CD4-positive, alpha-beta T cell (primary cell): ENCODE measurements around the gene APOBEC4. TPM values are rescaled to one million over a fixed set of nuclear protein-coding genes. Genes with fewer than 3 reads are reported as not detected.

ENCODE experiments used
- ATAC-seq: fragments of 200-7000 bp; cut with Tn5 transposase; one replicate; pipeline ENCODE4 v1.10.0; 2022; ENCODE audit warnings: mild to moderate bottlenecking; ENCODE audit not compliant: poor library complexity
- CTCF ChIA-PET: fragments of 350-600 bp; sonication (Branson Sonifier 250); formaldehyde crosslinking; loops from one replicate; lab custom pipeline; 2021; ENCODE audit warnings: antibody characterized with exemption, inconsistent platforms; lab: Charles Lee
- POLR2A ChIA-PET: fragments of 350-600 bp; sonication (Branson Sonifier 250); formaldehyde crosslinking; loops from one replicate; lab custom pipeline; 2021; ENCODE audit warnings: antibody characterized with exemption, inconsistent platforms; lab: Charles Lee
- DNase-seq, 14 experiments: peaks; one replicate each; pipeline ENCODE4 v3.0.0-alpha.2; 2013 to 2020; ENCODE audit warnings: mixed read lengths in 2 of 14
- H3K27ac ChIP-seq, 2 donors: one replicate each; pipeline versions ENCODE4 v1.5.1 to v1.7.0; 2013; ENCODE audit warnings: low read length in 2 of 2, low read depth in 1 of 2, mild to moderate bottlenecking in 1 of 2
- H3K27me3 ChIP-seq, 2 experiments: 1 replicate in 1 of 2; 2 replicates in 1 of 2; pipeline versions ENCODE4 v1.6.1 to v1.7.0; 2013; ENCODE audit warnings: low read length in 2 of 2, control low read depth in 1 of 2, mild to moderate bottlenecking in 1 of 2, moderate library complexity in 1 of 2; ENCODE audit not compliant: insufficient read depth in 2 of 2, control insufficient read depth in 1 of 2
- H3K36me3 ChIP-seq: one replicate; pipeline ENCODE4 v1.6.1; 2013; ENCODE audit warnings: low read length, control low read depth; ENCODE audit not compliant: insufficient read depth
- H3K4me1 ChIP-seq: one replicate; pipeline ENCODE4 v1.6.1; 2013; ENCODE audit warnings: low read length, control low read depth; ENCODE audit not compliant: insufficient read depth
- H3K4me3 ChIP-seq: one replicate; pipeline ENCODE4 v1.5.1; 2013; ENCODE audit warnings: mild to moderate bottlenecking, low read length, moderate library complexity
- H3K9me3 ChIP-seq, 2 experiments: 1 replicate in 1 of 2; 2 replicates in 1 of 2; pipeline versions ENCODE4 v1.6.1 to v1.7.0; 2013; ENCODE audit warnings: low read length in 2 of 2, mild to moderate bottlenecking in 2 of 2, control low read depth in 1 of 2, moderate library complexity in 1 of 2; ENCODE audit not compliant: control insufficient read depth in 1 of 2, insufficient read depth in 1 of 2
- H3K27ac Mint-ChIP-seq: one replicate; pipeline ENCODE4 v1.8.0; 2020; ENCODE audit warnings: mixed read lengths
- H3K27me3 Mint-ChIP-seq: one replicate; pipeline ENCODE4 v1.8.0; 2021; ENCODE audit warnings: mixed read lengths
- H3K36me3 Mint-ChIP-seq: one replicate; pipeline ENCODE4 v1.8.0; 2021; ENCODE audit warnings: low read depth, mixed read lengths
- H3K4me1 Mint-ChIP-seq: one replicate; pipeline ENCODE4 v1.8.0; 2021; ENCODE audit warnings: low read depth, mixed read lengths
- H3K4me3 Mint-ChIP-seq: one replicate; pipeline ENCODE4 v1.8.0; 2020; ENCODE audit warnings: mild to moderate bottlenecking, mixed read lengths
- H3K9me3 Mint-ChIP-seq: one replicate; pipeline ENCODE4 v1.8.0; 2020; ENCODE audit warnings: mixed read lengths
- intact Hi-C, 2 experiments: fragments of 100-400 bp; cut with DNase I in 1 of 2; cut with micrococcal nuclease in 1 of 2; formaldehyde crosslinking; loops; one replicate each; pipeline versions ENCODE4 v1.15.1 to v1.9.0; 2023 to 2025; cut with DNase I, micrococcal nuclease
- total RNA-seq, 174 experiments: library from RNA in 2 of 174; stranded (reverse) in 2 of 174; gene quantifications; one replicate each; pipeline ENCODE4 v1.2.3 and lab custom pipeline; 2021 to 2026
- TF ChIP-seq, protein P1 (sequence below): fragments of 200-600 bp; IDR thresholded peaks from one replicate; pipeline ENCODE4 v1.8.0; 2022; ENCODE audit warnings: antibody characterized with exemption, mild to moderate bottlenecking

APOBEC4 gene
- total RNA-seq, 2 experiments from 2014 or later = not detected

DNA sequence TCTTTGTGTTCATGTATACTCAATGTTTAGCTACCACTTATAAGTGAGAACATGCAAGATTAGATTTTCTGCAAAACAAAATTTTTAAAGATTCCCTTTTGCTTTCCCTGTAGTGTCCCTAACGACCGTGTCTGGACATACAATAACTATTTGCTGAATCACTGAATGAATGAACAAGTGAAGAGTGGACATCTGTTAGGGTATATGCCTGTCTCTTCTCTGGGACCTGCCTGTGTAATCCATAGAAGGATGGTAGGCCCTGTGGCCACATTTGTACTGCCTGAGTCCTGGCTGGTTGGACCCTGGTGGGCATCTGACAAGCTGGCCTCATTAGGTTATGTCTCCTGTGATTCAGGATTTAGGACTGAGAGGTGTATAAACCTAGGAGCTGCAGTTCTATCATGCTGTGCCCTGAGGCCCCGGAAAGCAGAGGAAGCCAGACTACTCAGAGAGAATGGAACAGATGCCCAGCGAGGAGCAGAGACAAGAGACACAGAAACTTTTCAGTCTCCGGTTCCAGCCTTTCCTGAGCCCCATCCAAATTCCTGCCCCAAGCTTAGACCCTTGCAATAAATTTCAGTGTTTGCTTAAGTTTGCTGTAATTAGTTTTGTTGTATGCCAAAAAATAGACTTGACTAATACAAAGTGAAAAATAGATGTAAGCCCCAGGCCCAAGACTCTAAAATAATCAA, 55.3 kb downstream of the APOBEC4 start:
- CTCF ChIA-PET = no interaction called here
- no peak overlapping the region for H3K27ac ChIP-seq
- no peaks in the 10 kb centered on the region for H3K27me3 Mint-ChIP-seq

DNA sequence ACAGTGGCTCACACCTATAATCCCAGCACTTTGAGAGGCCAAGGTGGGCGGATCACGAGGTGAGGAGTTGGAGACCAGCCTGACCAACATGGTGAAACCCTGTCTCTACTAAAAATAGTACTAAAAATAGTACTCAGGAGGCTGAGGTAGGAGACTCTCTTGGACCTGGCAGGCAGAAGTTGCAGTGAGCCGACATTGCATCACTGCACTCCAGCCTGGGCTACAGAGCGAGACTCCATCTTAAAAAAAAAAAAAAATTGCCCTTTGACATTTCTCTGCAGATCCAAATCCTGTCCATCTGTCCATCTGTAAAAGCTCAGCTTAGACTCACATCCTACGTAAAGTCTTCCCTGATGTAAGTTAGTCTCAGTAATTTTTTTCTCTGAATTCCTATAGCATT, 56.6 kb downstream of the APOBEC4 start:
- POLR2A ChIA-PET = no interaction called here

More for the DNA sequence above, 55.3 kb downstream of the APOBEC4 start:
- no peaks in the 10 kb centered on the region for H3K9me3 Mint-ChIP-seq
- H3K36me3 Mint-ChIP-seq = no peaks in the 10 kb centered on the region
- H3K4me3 Mint-ChIP-seq = no peak overlapping the region
- intact Hi-C loops = no loop called here
- Histone ChIP-seq H3K4me3 (no peak overlapping the region), H3K27me3 (no peaks in the 10 kb centered on the region), H3K4me1 (no peaks in the 10 kb centered on the region), H3K9me3 (no peaks in the 10 kb centered on the region), H3K36me3 (no peaks in the 10 kb centered on the region)
- TF ChIP-seq, protein P1, sequence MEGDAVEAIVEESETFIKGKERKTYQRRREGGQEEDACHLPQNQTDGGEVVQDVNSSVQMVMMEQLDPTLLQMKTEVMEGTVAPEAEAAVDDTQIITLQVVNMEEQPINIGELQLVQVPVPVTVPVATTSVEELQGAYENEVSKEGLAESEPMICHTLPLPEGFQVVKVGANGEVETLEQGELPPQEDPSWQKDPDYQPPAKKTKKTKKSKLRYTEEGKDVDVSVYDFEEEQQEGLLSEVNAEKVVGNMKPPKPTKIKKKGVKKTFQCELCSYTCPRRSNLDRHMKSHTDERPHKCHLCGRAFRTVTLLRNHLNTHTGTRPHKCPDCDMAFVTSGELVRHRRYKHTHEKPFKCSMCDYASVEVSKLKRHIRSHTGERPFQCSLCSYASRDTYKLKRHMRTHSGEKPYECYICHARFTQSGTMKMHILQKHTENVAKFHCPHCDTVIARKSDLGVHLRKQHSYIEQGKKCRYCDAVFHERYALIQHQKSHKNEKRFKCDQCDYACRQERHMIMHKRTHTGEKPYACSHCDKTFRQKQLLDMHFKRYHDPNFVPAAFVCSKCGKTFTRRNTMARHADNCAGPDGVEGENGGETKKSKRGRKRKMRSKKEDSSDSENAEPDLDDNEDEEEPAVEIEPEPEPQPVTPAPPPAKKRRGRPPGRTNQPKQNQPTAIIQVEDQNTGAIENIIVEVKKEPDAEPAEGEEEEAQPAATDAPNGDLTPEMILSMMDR = no peak
- no peaks in the 10 kb centered on the region for H3K4me1 Mint-ChIP-seq
- no peak overlapping the region for H3K27ac Mint-ChIP-seq
- DNase-seq = no peak
- POLR2A ChIA-PET = no interaction called here
- ATAC-seq = no peak

More for the DNA sequence above, 56.6 kb downstream of the APOBEC4 start:
- Histone ChIP-seq H3K36me3 (no peaks in the 10 kb centered on the region), H3K4me3 (no peak overlapping the region), H3K27ac (no peak overlapping the region), H3K9me3 (no peaks in the 10 kb centered on the region), H3K4me1 (no peaks in the 10 kb centered on the region), H3K27me3 (no peaks in the 10 kb centered on the region)
- CTCF ChIA-PET = no interaction called here
- Mint-ChIP-seq H3K4me1 (no peaks in the 10 kb centered on the region), H3K27ac (no peak overlapping the region), H3K4me3 (no peak overlapping the region), H3K36me3 (no peaks in the 10 kb centered on the region), H3K9me3 (no peaks in the 10 kb centered on the region), H3K27me3 (no peaks in the 10 kb centered on the region)
- ATAC-seq = no peak
- DNase-seq = no peak
- TF ChIP-seq, protein P1 = no peak
- intact Hi-C loops = no loop called here

Other genes with a start within 250 kb of the APOBEC4 start
- not detected for gene NMNAT2, start 234.9 kb downstream of the APOBEC4 start, total RNA-seq
- gene SMG7, start 180.8 kb downstream of the APOBEC4 start, total RNA-seq = 10 to 100 TPM; 35.2 to 39.1 TPM
- gene NCF2, start 62.9 kb downstream of the APOBEC4 start, total RNA-seq = 1 to 10 TPM; 2.9 to 3.1 TPM
- gene ARPC5, start 17.5 kb downstream of the APOBEC4 start, total RNA-seq = 10 to 100 TPM; 21.4 to 23.0 TPM
- gene RGL1, start 151.8 kb upstream of the APOBEC4 start, total RNA-seq = 1 to 10 TPM; 1.2 to 1.8 TPM